Smooth muscle cell (in vitro differentiated cells): ENCODE results near the gene ZC3H18. TPM values are rescaled to one million over a fixed set of nuclear protein-coding genes. Genes with fewer than 3 reads are reported as not detected.

Experiments used
- DNase-seq: peaks from one replicate; lab custom pipeline; 2025; ENCODE audit not compliant: unreplicated experiment; lab: John Stamatoyannopoulos, UW
- H2AFZ ChIP-seq: fragments of 200-600 bp; sonication (generic); 2 replicates; pipeline ENCODE4 v1.6.0; 2016; ENCODE audit warnings: antibody characterized with exemption, low read depth, mild to moderate bottlenecking
- H3F3A ChIP-seq: fragments of 200-600 bp; sonication (generic); 2 replicates; pipeline ENCODE4 v1.6.0; 2017; ENCODE audit warnings: antibody characterized with exemption, low read depth
- H3K27ac ChIP-seq: fragments of 200-600 bp; sonication (generic); 2 replicates; pipeline ENCODE4 v1.5.1; 2016; ENCODE audit warnings: low read depth, mild to moderate bottlenecking
- H3K27me3 ChIP-seq: fragments of 200-600 bp; sonication (generic); 2 replicates; pipeline ENCODE4 v1.6.1; 2016; ENCODE audit warnings: low read depth, mild to moderate bottlenecking
- H3K36me3 ChIP-seq: fragments of 200-600 bp; sonication (generic); 2 replicates; pipeline ENCODE4 v1.5.1; 2016; ENCODE audit warnings: low read depth
- H3K4me1 ChIP-seq: fragments of 200-600 bp; sonication (generic); 2 replicates; pipeline ENCODE4 v1.5.1; 2016; ENCODE audit warnings: low read depth
- H3K4me2 ChIP-seq: fragments of 200-600 bp; sonication (generic); 2 replicates; pipeline ENCODE4 v1.6.0; 2016; ENCODE audit warnings: mild to moderate bottlenecking
- H3K4me3 ChIP-seq: fragments of 200-600 bp; sonication (generic); 2 replicates; pipeline ENCODE4 v1.5.1; 2016; ENCODE audit warnings: mild to moderate bottlenecking
- H3K79me2 ChIP-seq: fragments of 200-600 bp; sonication (generic); 2 replicates; pipeline ENCODE4 v1.6.0; 2016; ENCODE audit warnings: low read depth, mild to moderate bottlenecking
- H3K9ac ChIP-seq: fragments of 200-600 bp; sonication (generic); 2 replicates; pipeline ENCODE4 v1.6.0; 2016; ENCODE audit warnings: low read depth
- H3K9me3 ChIP-seq: fragments of 200-600 bp; sonication (generic); replicated peaks from 2 replicates; pipeline ENCODE4 v1.5.1; 2016; ENCODE audit warnings: low read depth
- H4K20me1 ChIP-seq: fragments of 200-600 bp; sonication (generic); 2 replicates; pipeline ENCODE4 v1.6.0; 2016; ENCODE audit warnings: low read depth
- CTCF ChIP-seq: fragments of 200-600 bp; sonication (generic); IDR thresholded peaks from 2 replicates; pipeline ENCODE4 v1.5.1; 2017; ENCODE audit warnings: borderline replicate concordance, mild to moderate bottlenecking, antibody characterized with exemption; ENCODE audit not compliant: insufficient read depth, poor library complexity, severe bottlenecking
- WGBS: methylation state at CpG from one replicate; pipeline ENCODE4 v1.1.7; 2016; ENCODE audit warnings: low lambda C conversion rate; 5-methylcytosine and 5-hydroxymethylcytosine counted together
- polyA plus RNA-seq: library from polyadenylated mRNA; unstranded; fragments of >200 nt; fragmentation: Nextera tagmentation; extraction: Ambion mirVana; gene quantifications from 2 replicates; pipeline ENCODE4 v1.2.1, GENCODE V29; 2016
- total RNA-seq: library from RNA; depleted of rRNA; stranded (reverse); fragments of >200 nt; gene quantifications from 2 replicates; pipeline ENCODE4 v1.2.3, GENCODE V29; 2014

The ZC3H18 gene
- total and polyA plus RNA-seq, 2 experiments from 2014 or later: 14.6 to 30.4 TPM

DNA sequence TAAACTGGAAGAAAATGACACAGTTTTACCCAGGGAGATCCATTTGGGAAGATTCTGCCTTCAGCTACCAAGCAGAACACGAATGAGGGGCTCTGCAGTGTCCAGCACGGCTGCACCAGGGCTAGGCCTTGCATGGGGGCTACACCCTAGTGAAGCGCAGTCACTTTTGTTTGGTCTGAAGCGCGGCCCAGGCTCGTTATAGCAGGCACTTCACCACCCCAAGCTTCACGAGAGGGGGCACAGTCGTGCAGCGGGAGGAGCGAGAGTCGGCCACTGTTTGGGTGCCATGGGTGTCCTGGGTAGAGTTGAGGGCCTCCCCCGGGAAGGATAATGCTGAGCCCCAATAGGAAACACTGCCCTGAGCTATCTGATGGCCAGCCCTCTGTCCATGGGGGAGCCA is 46.5 kb downstream of the ZC3H18 start:
- Histone ChIP-seq H3K9ac (no peak overlapping the region), H3K36me3 (no peaks in the 10 kb centered on the region), H3K4me3 (no peak overlapping the region), H3K27me3 (no peaks in the 10 kb centered on the region), H3K27ac (no peak overlapping the region), H3F3A (no peaks in the 10 kb centered on the region), H4K20me1 (peaks cover 99% of the 10 kb centered on the region), H2AFZ (no peak overlapping the region), H3K79me2 (peaks cover 3% of the 10 kb centered on the region), H3K9me3 (no peaks in the 10 kb centered on the region), H3K4me2 (peak overlapping the region; percentile 50), H3K4me1 (peaks cover 11% of the 10 kb centered on the region)
- WGBS: 93% methylated on average over 12 of the region's 12 CpGs
- no peak for TF ChIP-seq CTCF
- no peak for DNase-seq

DNA sequence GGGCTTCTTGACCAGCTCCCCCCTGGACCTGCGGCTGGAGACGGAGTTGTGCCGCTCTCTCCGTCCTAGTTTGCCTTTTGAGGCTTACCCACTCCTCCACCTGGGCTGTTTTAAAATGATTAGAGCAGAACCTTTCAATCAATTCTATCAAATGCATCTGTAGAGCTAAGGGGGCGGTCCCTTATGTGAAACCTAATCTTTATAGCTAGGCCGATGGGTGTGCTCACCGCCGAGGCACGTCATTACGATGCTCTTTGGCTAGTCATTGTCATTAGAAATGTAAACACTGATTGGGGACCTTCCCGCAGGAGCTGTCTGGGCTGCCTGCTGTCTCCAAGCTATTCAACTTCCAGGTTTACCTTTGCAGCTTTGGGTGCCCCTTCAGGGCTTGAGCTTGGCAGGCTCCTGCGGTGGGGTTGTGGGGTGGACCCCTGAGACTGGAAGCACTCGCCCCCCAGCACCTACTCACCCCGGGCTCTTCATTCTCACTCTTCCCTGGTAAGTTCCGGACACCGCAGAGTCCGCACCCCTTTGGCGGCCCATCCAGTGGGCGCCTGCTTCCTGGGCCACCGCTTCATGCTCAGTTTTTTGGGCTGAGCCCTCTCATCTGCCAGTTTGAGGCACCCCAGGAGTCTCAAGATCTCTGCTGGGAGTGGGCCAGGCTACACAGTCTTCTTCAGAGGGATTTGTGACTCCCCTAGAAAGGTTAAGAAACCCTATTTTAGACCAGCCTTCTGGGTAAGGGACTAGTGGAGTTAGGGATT is 47.2 kb downstream of the ZC3H18 start:
- H3K79me2 ChIP-seq: peaks cover 3% of the 10 kb centered on the region
- 78% methylated on average over 20 of the region's 20 CpGs for WGBS
- peaks cover 100% of the 10 kb centered on the region for H4K20me1 ChIP-seq
- H3F3A ChIP-seq: no peaks in the 10 kb centered on the region
- peak overlapping the region; percentile 49 for H3K27ac ChIP-seq
- no peak overlapping the region for H3K4me3 ChIP-seq
- TF ChIP-seq CTCF: no peak
- H3K36me3 ChIP-seq: no peaks in the 10 kb centered on the region
- H3K9me3 ChIP-seq: no peaks in the 10 kb centered on the region
- no peak for DNase-seq
- no peak overlapping the region for H3K9ac ChIP-seq
- H3K4me2 ChIP-seq: peak overlapping the region; percentile 50
- no peak overlapping the region for H2AFZ ChIP-seq
- no peaks in the 10 kb centered on the region for H3K27me3 ChIP-seq
- peaks cover 11% of the 10 kb centered on the region for H3K4me1 ChIP-seq

DNA sequence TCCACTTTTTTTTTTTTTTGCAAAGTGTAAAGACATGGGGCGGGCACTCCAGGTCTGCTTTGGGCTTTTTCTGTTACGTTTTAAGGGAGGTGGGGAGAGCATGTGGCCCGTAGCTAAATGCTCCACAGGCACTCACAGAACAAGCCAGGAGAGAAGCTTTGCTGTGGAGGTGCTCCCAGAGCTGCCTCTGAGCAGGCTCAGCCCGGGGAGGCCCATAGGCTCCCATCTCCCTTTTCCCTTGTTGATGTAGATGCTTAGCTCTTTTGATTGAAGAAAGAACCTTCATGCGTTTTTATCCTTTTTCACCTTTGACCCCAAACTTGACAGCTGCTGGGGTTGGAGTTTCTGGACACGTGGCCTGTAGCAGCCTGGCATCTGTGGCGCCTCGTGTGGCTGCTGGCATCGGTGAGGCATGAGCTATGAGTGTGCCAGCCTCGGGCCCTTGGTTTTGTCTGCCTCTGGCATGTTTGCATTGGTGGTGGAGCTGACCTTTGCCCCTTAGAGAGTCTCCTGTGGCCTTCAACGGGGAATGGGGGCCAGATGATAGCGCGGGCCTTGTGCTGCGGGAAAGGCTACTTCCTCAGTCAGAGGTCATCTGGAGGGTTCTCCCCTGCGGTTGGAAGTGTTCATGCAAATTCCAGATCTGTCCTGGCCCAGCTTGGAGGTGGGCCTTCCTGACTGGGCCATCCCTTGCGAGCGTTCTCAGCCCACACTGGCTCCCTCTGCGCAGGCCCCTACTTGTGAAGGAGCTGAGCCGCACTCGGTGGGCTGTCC is 48.2 kb downstream of the ZC3H18 start:
- Histone ChIP-seq H3K4me2 (no peak overlapping the region), H3K27me3 (no peaks in the 10 kb centered on the region), H3K4me3 (no peak overlapping the region), H3K27ac (peak overlapping the region; percentile 49), H3K9ac (no peak overlapping the region), H4K20me1 (peaks cover 96% of the 10 kb centered on the region), H3K36me3 (no peaks in the 10 kb centered on the region), H3K79me2 (peaks cover 3% of the 10 kb centered on the region), H3K9me3 (no peaks in the 10 kb centered on the region), H3F3A (no peaks in the 10 kb centered on the region), H2AFZ (no peak overlapping the region), H3K4me1 (peaks cover 11% of the 10 kb centered on the region)
- no peak for TF ChIP-seq CTCF
- 90% methylated on average over 20 of the region's 20 CpGs for WGBS
- DNase-seq: no peak
